GM19372 (cell line): Measurements from ENCODE around the gene NECTIN2.
"Not testable (repeated sequence)": the region's sequence is repeated elsewhere in the genome, so short reads cannot be mapped to it uniquely, and the experiment has no call there.

Experiments
- ATAC-seq: cut with Tn5 transposase; IDR thresholded peaks from one replicate; pipeline ENCODE4 v1.9.1; 2021; ENCODE audit warnings: mild to moderate bottlenecking, low read depth, moderate library complexity; ENCODE audit not compliant: unreplicated experiment

The NECTIN2 gene

GRCh38 chr19:44882063-44882462 is 36.0 kb downstream of the NECTIN2 start:
- ATAC-seq = no peak

GRCh38 chr19:44882619-44883397 is 36.7 kb downstream of the NECTIN2 start:
- ATAC-seq = not testable (repeated sequence)

- ATAC-seq = no peak
Measured at GRCh38 chr19:44883922-44884321, 37.8 kb downstream of the NECTIN2 start.

- ATAC-seq = no peak
Measured at GRCh38 chr19:44884566-44884965, 38.5 kb downstream of the NECTIN2 start.

GRCh38 chr19:44886141-44886540 is 40.0 kb downstream of the NECTIN2 start:
- no peak for ATAC-seq

GRCh38 chr19:44887648-44888047 is 41.6 kb downstream of the NECTIN2 start:
- no peak for ATAC-seq

GRCh38 chr19:44888335-44888734 is 42.2 kb downstream of the NECTIN2 start:
- not testable (repeated sequence) for ATAC-seq

- no peak for ATAC-seq
Measured at GRCh38 chr19:44889830-44890365, 43.8 kb downstream of the NECTIN2 start.

GRCh38 chr19:44890366-44891015 is 44.4 kb downstream of the NECTIN2 start:
- peak; percentile 76 for ATAC-seq

- no peak for ATAC-seq
Measured at GRCh38 chr19:44891016-44891882, 45.2 kb downstream of the NECTIN2 start, which contains the start of gene TOMM40. Gene TOMM40, plus strand, starts transcription at chr19:44891254. Its CDS starts 162 bp downstream, at chr19:44891416.

- ATAC-seq = no peak
Measured at GRCh38 chr19:44892932-44893331, 46.8 kb downstream of the NECTIN2 start.

GRCh38 chr19:44893332-44894051 is 47.4 kb downstream of the NECTIN2 start:
- ATAC-seq = no peak

- ATAC-seq = no peak
Measured at GRCh38 chr19:44894052-44894400, 47.9 kb downstream of the NECTIN2 start.

- no peak for ATAC-seq
Measured at GRCh38 chr19:44894946-44895345, 48.8 kb downstream of the NECTIN2 start.

GRCh38 chr19:44897835-44898234 is 51.7 kb downstream of the NECTIN2 start:
- ATAC-seq = no peak

- ATAC-seq = no peak
Measured at GRCh38 chr19:44900328-44901244, 54.5 kb downstream of the NECTIN2 start.

GRCh38 chr19:44903216-44903601 is 57.1 kb downstream of the NECTIN2 start:
- no peak for ATAC-seq

- no peak for ATAC-seq
Measured at GRCh38 chr19:44903602-44904425, 57.7 kb downstream of the NECTIN2 start.
